SK-N-SH (cell line): Measurements from ENCODE around the gene SPATA16.

Experiments used
- CTCF ChIP-seq: fragments of 200-600 bp; sonication (generic); IDR thresholded peaks from 2 replicates; pipeline ENCODE4 v1.6.1; 2017; ENCODE audit warnings: antibody characterized with exemption, mild to moderate bottlenecking, moderate library complexity
- MAX ChIP-seq: IDR thresholded peaks from 2 replicates; pipeline ENCODE4 v1.4.0; 2012; ENCODE audit warnings: low read depth

GRCh38 chr3:172972717-172973116, 168.3 kb downstream of the SPATA16 start:
- no peak for TF ChIP-seq CTCF
- no peak for TF ChIP-seq MAX
